ENCODE measurements around the gene CAMK2A.

DNA sequence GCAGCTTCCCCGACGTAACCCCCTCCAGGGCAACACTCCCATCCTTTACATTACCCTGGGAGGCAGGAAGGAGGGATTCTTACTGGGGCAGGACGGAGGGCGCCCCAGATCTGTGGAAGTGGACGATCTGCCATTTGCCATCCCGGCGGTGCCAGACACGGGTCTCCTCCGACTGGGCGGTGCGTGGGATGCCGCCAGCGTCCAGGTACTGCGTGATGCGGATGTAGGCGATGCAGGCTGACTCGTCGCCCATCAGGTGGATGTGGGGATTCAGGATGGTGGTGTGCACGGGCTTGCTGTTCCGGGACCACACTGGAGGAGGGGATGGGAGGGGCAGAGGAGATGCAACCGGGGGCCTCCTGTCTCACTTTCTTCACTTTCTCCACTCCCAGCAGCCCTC is 66.7 kb downstream of the CAMK2A start:
- TF ChIP-seq, protein P1, sequence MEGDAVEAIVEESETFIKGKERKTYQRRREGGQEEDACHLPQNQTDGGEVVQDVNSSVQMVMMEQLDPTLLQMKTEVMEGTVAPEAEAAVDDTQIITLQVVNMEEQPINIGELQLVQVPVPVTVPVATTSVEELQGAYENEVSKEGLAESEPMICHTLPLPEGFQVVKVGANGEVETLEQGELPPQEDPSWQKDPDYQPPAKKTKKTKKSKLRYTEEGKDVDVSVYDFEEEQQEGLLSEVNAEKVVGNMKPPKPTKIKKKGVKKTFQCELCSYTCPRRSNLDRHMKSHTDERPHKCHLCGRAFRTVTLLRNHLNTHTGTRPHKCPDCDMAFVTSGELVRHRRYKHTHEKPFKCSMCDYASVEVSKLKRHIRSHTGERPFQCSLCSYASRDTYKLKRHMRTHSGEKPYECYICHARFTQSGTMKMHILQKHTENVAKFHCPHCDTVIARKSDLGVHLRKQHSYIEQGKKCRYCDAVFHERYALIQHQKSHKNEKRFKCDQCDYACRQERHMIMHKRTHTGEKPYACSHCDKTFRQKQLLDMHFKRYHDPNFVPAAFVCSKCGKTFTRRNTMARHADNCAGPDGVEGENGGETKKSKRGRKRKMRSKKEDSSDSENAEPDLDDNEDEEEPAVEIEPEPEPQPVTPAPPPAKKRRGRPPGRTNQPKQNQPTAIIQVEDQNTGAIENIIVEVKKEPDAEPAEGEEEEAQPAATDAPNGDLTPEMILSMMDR (IDR thresholded peaks at IDR 0.05) = no peak
- TF ChIP-seq POLR2A (IDR thresholded peaks at IDR 0.05) = no peak
